ENCODE measurements around the gene KCNK16.

DNA sequence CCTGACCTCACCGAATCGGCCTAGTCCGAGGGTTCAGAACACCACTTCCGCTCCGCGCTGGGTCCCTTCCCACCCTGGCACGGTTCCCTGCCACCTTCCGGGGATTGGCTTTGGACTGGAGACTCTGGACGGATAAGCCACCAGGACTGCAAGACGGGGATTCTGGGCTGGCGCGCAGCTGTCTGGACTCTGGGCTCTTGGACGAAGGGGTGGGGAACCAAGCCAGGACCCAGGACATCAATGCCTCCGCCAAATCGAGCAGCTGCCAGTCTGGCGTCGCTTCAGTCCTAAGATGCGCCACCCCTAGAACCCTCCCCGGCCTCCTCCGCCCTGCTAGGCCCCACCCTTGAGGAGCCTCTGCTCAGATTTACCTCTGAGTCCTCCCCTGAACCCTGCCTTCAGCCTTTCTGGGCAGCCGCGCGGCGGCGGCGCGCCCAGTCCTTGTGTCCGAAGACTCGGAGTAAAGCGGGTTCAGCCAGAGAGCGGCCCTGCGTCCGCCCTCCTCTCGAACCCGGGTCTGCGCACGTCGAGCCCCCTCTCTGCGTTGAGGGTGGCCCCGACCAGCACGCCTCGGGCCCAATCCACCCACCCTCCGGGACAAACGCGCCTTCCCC is 9.5 kb downstream of the KCNK16 start:
- TF ChIP-seq, protein P1, sequence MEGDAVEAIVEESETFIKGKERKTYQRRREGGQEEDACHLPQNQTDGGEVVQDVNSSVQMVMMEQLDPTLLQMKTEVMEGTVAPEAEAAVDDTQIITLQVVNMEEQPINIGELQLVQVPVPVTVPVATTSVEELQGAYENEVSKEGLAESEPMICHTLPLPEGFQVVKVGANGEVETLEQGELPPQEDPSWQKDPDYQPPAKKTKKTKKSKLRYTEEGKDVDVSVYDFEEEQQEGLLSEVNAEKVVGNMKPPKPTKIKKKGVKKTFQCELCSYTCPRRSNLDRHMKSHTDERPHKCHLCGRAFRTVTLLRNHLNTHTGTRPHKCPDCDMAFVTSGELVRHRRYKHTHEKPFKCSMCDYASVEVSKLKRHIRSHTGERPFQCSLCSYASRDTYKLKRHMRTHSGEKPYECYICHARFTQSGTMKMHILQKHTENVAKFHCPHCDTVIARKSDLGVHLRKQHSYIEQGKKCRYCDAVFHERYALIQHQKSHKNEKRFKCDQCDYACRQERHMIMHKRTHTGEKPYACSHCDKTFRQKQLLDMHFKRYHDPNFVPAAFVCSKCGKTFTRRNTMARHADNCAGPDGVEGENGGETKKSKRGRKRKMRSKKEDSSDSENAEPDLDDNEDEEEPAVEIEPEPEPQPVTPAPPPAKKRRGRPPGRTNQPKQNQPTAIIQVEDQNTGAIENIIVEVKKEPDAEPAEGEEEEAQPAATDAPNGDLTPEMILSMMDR (IDR thresholded peaks at IDR 0.05): no peak
- TF ChIP-seq POLR2A (IDR thresholded peaks at IDR 0.05): no peak
